Vagina (tissue), 2 donors: ENCODE results near the gene TGIF1. TPM values are rescaled to one million over a fixed set of nuclear protein-coding genes. Genes with fewer than 3 reads are reported as not detected.
"Not testable (repeated sequence)": the region's sequence is repeated elsewhere in the genome, so short reads cannot be mapped to it uniquely, and the experiment has no call there.

Source experiments
- DNase-seq, 2 donors: peaks; one replicate each; pipeline ENCODE4 v3.0.0-alpha.2; 2017; ENCODE audit errors: extremely low spot score in 2 of 2
- H3K27ac ChIP-seq: fragments of 200-600 bp; sonication (generic); one replicate; pipeline ENCODE4 v1.5.1; 2019
- H3K27me3 ChIP-seq: fragments of 200-600 bp; sonication (generic); one replicate; pipeline ENCODE4 v1.5.1; 2019
- H3K36me3 ChIP-seq, 2 donors: fragments of 200-600 bp; sonication (generic); one replicate each; pipeline ENCODE4 v1.5.1; 2017 to 2019
- H3K4me1 ChIP-seq: fragments of 200-600 bp; sonication (generic); one replicate; pipeline ENCODE4 v1.5.1; 2019
- H3K4me3 ChIP-seq, 2 donors: fragments of 200-600 bp; sonication (generic); 1 replicate in 1 of 2; 2 replicates in 1 of 2; pipeline ENCODE4 v1.5.1; 2016 to 2019
- H3K9me3 ChIP-seq: fragments of 200-600 bp; sonication (generic); one replicate; pipeline ENCODE4 v1.5.1; 2019
- POLR2A ChIP-seq, 2 donors: fragments of 450-650 bp; IDR thresholded peaks; one replicate each; pipeline ENCODE4 v1.6.1; 2017; ENCODE audit warnings: antibody characterized with exemption in 2 of 2, mild to moderate bottlenecking in 2 of 2, moderate library complexity in 2 of 2
- POLR2AphosphoS5 ChIP-seq, 2 donors: sonication (generic); formaldehyde crosslinking; IDR thresholded peaks; one replicate each; pipeline ENCODE4 v1.9.0; 2017; ENCODE audit warnings: antibody characterized with exemption in 2 of 2, mild to moderate bottlenecking in 2 of 2, low read depth in 1 of 2; ENCODE audit not compliant: insufficient read depth in 1 of 2
- intact Hi-C: fragments of 100-400 bp; cut with DNase I; formaldehyde crosslinking; loops from one replicate; pipeline ENCODE4 v1.15.1; 2023
- total RNA-seq: library from RNA; depleted of rRNA; stranded (reverse); fragments of >200 nt; gene quantifications from one replicate; pipeline ENCODE4 v1.2.3, GENCODE V29; 2016
- TF ChIP-seq, protein P1 (sequence below), 3 experiments: fragments of 450-650 bp in 2 of 3; fragments of 200-600 bp in 1 of 3; sonication (generic) in 1 of 3; IDR thresholded peaks; one replicate each; pipeline ENCODE4 v1.5.1; 2017 to 2019; ENCODE audit warnings: antibody characterized with exemption in 3 of 3, mild to moderate bottlenecking in 2 of 3, moderate library complexity in 2 of 3

TGIF1 gene
- total RNA-seq, 1 donor from 2014 or later: 60.9 TPM

DNA sequence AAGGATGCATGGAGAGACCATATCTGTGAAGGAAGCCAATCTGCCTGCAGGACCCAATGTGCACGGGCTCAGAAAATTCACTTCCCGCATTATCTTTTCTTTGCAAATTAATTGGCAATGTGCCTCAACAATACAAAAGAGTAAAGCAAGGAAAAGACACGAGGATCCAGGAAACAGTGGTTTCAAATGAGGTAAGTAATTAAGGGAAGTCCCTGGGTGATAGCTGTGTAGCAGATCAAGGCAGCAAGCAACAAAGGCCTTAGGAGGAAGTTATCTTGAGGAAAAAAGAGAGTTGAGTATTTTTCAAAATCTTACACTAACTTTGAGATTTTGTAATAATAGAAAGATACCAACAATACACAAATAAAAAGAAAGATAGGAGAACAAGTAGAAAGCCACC, 44.3 kb upstream of the TGIF1 start:
- Histone ChIP-seq H3K27ac (no peak overlapping the region), H3K9me3 (no peaks in the 10 kb centered on the region), H3K4me1 (no peaks in the 10 kb centered on the region), H3K4me3 (no peak overlapping the region), H3K36me3 (no peaks in the 10 kb centered on the region), H3K27me3 (no peaks in the 10 kb centered on the region)
- DNase-seq: no peak
- TF ChIP-seq, protein P1, sequence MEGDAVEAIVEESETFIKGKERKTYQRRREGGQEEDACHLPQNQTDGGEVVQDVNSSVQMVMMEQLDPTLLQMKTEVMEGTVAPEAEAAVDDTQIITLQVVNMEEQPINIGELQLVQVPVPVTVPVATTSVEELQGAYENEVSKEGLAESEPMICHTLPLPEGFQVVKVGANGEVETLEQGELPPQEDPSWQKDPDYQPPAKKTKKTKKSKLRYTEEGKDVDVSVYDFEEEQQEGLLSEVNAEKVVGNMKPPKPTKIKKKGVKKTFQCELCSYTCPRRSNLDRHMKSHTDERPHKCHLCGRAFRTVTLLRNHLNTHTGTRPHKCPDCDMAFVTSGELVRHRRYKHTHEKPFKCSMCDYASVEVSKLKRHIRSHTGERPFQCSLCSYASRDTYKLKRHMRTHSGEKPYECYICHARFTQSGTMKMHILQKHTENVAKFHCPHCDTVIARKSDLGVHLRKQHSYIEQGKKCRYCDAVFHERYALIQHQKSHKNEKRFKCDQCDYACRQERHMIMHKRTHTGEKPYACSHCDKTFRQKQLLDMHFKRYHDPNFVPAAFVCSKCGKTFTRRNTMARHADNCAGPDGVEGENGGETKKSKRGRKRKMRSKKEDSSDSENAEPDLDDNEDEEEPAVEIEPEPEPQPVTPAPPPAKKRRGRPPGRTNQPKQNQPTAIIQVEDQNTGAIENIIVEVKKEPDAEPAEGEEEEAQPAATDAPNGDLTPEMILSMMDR (IDR thresholded peaks at IDR 0.05): no peak
- TF ChIP-seq POLR2A (IDR thresholded peaks at IDR 0.05): no peak
- no peak for TF ChIP-seq POLR2AphosphoS5 (IDR thresholded peaks at IDR 0.05; ENCODE audit: insufficient read depth in 1 of 2, low read depth in 1 of 2)
- intact Hi-C loops: no loop called here

- no peak overlapping the region for H3K27ac ChIP-seq
- H3K4me1 ChIP-seq: peaks cover 6% of the 10 kb centered on the region
- no peak for DNase-seq
- no peaks in the 10 kb centered on the region for H3K27me3 ChIP-seq
- no peaks in the 10 kb centered on the region for H3K36me3 ChIP-seq
- intact Hi-C loops: no loop called here
- H3K4me3 ChIP-seq: no peak overlapping the region
- H3K9me3 ChIP-seq: no peaks in the 10 kb centered on the region
- TF ChIP-seq POLR2A (IDR thresholded peaks at IDR 0.05) (no peak), POLR2AphosphoS5 (IDR thresholded peaks at IDR 0.05; ENCODE audit: insufficient read depth in 1 of 2, low read depth in 1 of 2) (no peak)
- TF ChIP-seq, protein P1 (IDR thresholded peaks at IDR 0.05): no peak
Measured at GRCh38 chr18:3408107-3408506, 41.9 kb upstream of the TGIF1 start.

DNA sequence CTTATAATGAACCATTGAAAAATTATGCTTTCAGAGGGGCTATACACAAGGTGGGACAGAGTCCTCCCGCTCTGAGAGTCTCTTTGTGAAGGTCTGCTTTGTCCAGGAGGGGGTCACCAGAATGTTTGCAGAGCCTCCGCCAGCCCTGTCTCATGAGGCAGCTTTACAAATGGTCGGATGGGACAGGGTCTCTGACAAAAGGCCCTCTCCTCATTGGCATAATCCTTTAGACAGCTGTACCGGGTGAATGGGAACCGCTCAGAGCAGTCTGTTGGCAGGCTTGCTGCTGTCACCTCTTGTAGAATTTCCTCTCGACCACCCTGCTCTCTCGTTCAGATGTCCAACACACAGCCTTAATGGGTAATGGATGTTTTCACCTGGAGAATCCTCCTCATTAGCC, 40.2 kb upstream of the TGIF1 start:
- H3K4me1 ChIP-seq: peaks cover 6% of the 10 kb centered on the region
- no peak overlapping the region for H3K27ac ChIP-seq
- TF ChIP-seq, protein P1 (IDR thresholded peaks at IDR 0.05): no peak
- TF ChIP-seq POLR2A (IDR thresholded peaks at IDR 0.05): no peak
- no peak for TF ChIP-seq POLR2AphosphoS5 (IDR thresholded peaks at IDR 0.05; ENCODE audit: insufficient read depth in 1 of 2, low read depth in 1 of 2)
- DNase-seq: no peak
- H3K36me3 ChIP-seq: no peaks in the 10 kb centered on the region
- H3K9me3 ChIP-seq: no peaks in the 10 kb centered on the region
- H3K4me3 ChIP-seq: no peak overlapping the region
- no peaks in the 10 kb centered on the region for H3K27me3 ChIP-seq
- intact Hi-C loops: no loop called here

DNA sequence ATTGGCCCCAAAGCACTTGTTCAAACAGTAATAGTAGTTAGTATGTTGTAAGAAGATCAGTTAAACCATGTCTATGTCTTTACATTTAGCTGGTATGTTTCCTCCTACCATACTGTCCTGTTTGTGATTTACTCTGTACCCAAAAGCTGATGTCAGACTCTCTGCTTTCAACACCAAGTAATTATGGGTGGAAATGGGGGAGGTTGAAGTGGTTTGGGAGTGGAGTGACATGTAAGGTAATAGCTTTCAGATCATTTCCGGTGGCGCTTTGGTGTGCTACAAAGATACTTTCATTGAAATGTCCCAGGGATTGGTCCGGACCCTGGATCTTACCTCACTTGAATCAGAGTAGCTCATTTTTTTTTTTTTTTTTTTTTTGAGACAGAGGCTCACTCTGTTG, 39.7 kb upstream of the TGIF1 start:
- intact Hi-C loops: no loop called here
- TF ChIP-seq POLR2AphosphoS5 (IDR thresholded peaks at IDR 0.05; ENCODE audit: insufficient read depth in 1 of 2, low read depth in 1 of 2): no peak
- TF ChIP-seq, protein P1 (IDR thresholded peaks at IDR 0.05): no peak
- H3K27ac ChIP-seq: no peak overlapping the region
- peaks cover 6% of the 10 kb centered on the region for H3K4me1 ChIP-seq
- H3K36me3 ChIP-seq: no peaks in the 10 kb centered on the region
- DNase-seq: no peak
- H3K27me3 ChIP-seq: no peaks in the 10 kb centered on the region
- H3K9me3 ChIP-seq: no peaks in the 10 kb centered on the region
- no peak overlapping the region for H3K4me3 ChIP-seq

GRCh38 chr18:3410876-3411275, 39.1 kb upstream of the TGIF1 start:
- intact Hi-C loops, H3K36me3 ChIP-seq, H3K4me1 ChIP-seq, DNase-seq, H3K9me3 ChIP-seq, H3K27ac ChIP-seq, H3K4me3 ChIP-seq, H3K27me3 ChIP-seq: not testable (repeated sequence)

GRCh38 chr18:3411327-3411726, 38.6 kb upstream of the TGIF1 start:
- DNase-seq: no peak
- Histone ChIP-seq H3K9me3 (no peaks in the 10 kb centered on the region), H3K4me1 (peaks cover 6% of the 10 kb centered on the region), H3K4me3 (peak overlapping the region; percentile 35 to 41), H3K27me3 (no peaks in the 10 kb centered on the region), H3K27ac (no peak overlapping the region), H3K36me3 (no peaks in the 10 kb centered on the region)
- TF ChIP-seq POLR2AphosphoS5 (IDR thresholded peaks at IDR 0.05; ENCODE audit: insufficient read depth in 1 of 2, low read depth in 1 of 2): no peak
- TF ChIP-seq POLR2A (IDR thresholded peaks at IDR 0.05): no peak
- TF ChIP-seq, protein P1 (IDR thresholded peaks at IDR 0.05): no peak
- intact Hi-C loops: no loop called here
